IPS-18a (cell line): ENCODE data around the gene ERMP1.
"Not testable (repeated sequence)": the region's sequence is repeated elsewhere in the genome, so short reads cannot be mapped to it uniquely, and the experiment has no call there.

ENCODE experiments used
- H3K27ac ChIP-seq: one replicate; pipeline ENCODE4 v1.5.1; 2013; ENCODE audit warnings: low read length
- H3K27me3 ChIP-seq: one replicate; pipeline ENCODE4 v1.6.1; 2013; ENCODE audit warnings: mild to moderate bottlenecking, low read length; ENCODE audit not compliant: control insufficient read depth, insufficient read depth
- H3K36me3 ChIP-seq: one replicate; pipeline ENCODE4 v1.6.1; 2013; ENCODE audit warnings: low read depth, low read length; ENCODE audit not compliant: control insufficient read depth
- H3K4me1 ChIP-seq: one replicate; pipeline ENCODE4 v1.6.1; 2013; ENCODE audit warnings: low read depth, low read length; ENCODE audit not compliant: control insufficient read depth
- H3K4me3 ChIP-seq: one replicate; pipeline ENCODE4 v1.5.1; 2013; ENCODE audit warnings: low read length
- H3K9ac ChIP-seq: one replicate; pipeline ENCODE4 v1.6.1; 2013; ENCODE audit warnings: mild to moderate bottlenecking, low read length, moderate library complexity
- H3K9me3 ChIP-seq: one replicate; pipeline ENCODE4 v1.6.1; 2013; ENCODE audit warnings: low read depth, low read length; ENCODE audit not compliant: control insufficient read depth

The ERMP1 gene

GRCh38 chr9:5789489-5789888 lies 43.4 kb downstream of the ERMP1 start:
- Histone ChIP-seq H3K9me3 (no peaks in the 10 kb centered on the region), H3K4me3 (no peak overlapping the region), H3K27ac (no peak overlapping the region), H3K27me3 (no peaks in the 10 kb centered on the region), H3K4me1 (peaks cover 2% of the 10 kb centered on the region), H3K9ac (no peak overlapping the region), H3K36me3 (peaks cover 9% of the 10 kb centered on the region)

- no peak overlapping the region for H3K9ac ChIP-seq
- peaks cover 9% of the 10 kb centered on the region for H3K36me3 ChIP-seq
- no peak overlapping the region for H3K27ac ChIP-seq
- H3K27me3 ChIP-seq = no peaks in the 10 kb centered on the region
- H3K4me1 ChIP-seq = peaks cover 8% of the 10 kb centered on the region
- H3K9me3 ChIP-seq = no peaks in the 10 kb centered on the region
- H3K4me3 ChIP-seq = no peak overlapping the region
Measured at GRCh38 chr9:5787759-5788302, 45.1 kb downstream of the ERMP1 start.

GRCh38 chr9:5787220-5787619 lies 45.7 kb downstream of the ERMP1 start:
- no peak overlapping the region for H3K27ac ChIP-seq
- no peaks in the 10 kb centered on the region for H3K27me3 ChIP-seq
- H3K9ac ChIP-seq = no peak overlapping the region
- peaks cover 8% of the 10 kb centered on the region for H3K4me1 ChIP-seq
- H3K9me3 ChIP-seq = no peaks in the 10 kb centered on the region
- H3K36me3 ChIP-seq = peaks cover 9% of the 10 kb centered on the region
- no peak overlapping the region for H3K4me3 ChIP-seq

- Histone ChIP-seq H3K4me3 (no peak overlapping the region), H3K36me3 (peaks cover 9% of the 10 kb centered on the region), H3K27ac (no peak overlapping the region), H3K4me1 (peaks cover 8% of the 10 kb centered on the region), H3K9ac (no peak overlapping the region), H3K9me3 (no peaks in the 10 kb centered on the region), H3K27me3 (no peaks in the 10 kb centered on the region)
Measured at GRCh38 chr9:5786370-5787127, 46.4 kb downstream of the ERMP1 start.

GRCh38 chr9:5784526-5785315 lies 48.2 kb downstream of the ERMP1 start:
- H3K4me1 ChIP-seq = peaks cover 8% of the 10 kb centered on the region
- peaks cover 9% of the 10 kb centered on the region for H3K36me3 ChIP-seq
- no peak overlapping the region for H3K27ac ChIP-seq
- H3K9me3 ChIP-seq = peaks cover 4% of the 10 kb centered on the region
- H3K27me3 ChIP-seq = no peaks in the 10 kb centered on the region
- no peak overlapping the region for H3K4me3 ChIP-seq
- H3K9ac ChIP-seq = no peak overlapping the region

- Histone ChIP-seq H3K4me3 (no peak overlapping the region), H3K27me3 (no peaks in the 10 kb centered on the region), H3K9me3 (peaks cover 4% of the 10 kb centered on the region), H3K4me1 (peaks cover 8% of the 10 kb centered on the region), H3K27ac (no peak overlapping the region), H3K36me3 (peaks cover 9% of the 10 kb centered on the region), H3K9ac (no peak overlapping the region)
Measured at GRCh38 chr9:5783982-5784381, 48.9 kb downstream of the ERMP1 start.

- H3K9ac ChIP-seq, H3K9me3 ChIP-seq, H3K4me3 ChIP-seq, H3K27me3 ChIP-seq, H3K4me1 ChIP-seq, H3K27ac ChIP-seq: not testable (repeated sequence)
- peaks cover 15% of the 10 kb centered on the region for H3K36me3 ChIP-seq
Measured at GRCh38 chr9:5783420-5783819, 49.5 kb downstream of the ERMP1 start.

GRCh38 chr9:5779705-5780218 lies 53.2 kb downstream of the ERMP1 start:
- not testable (repeated sequence) for H3K4me3 ChIP-seq, H3K27me3 ChIP-seq, H3K27ac ChIP-seq, H3K9ac ChIP-seq
- H3K9me3 ChIP-seq = peaks cover 12% of the 10 kb centered on the region
- peaks cover 15% of the 10 kb centered on the region for H3K4me1 ChIP-seq
- peaks cover 23% of the 10 kb centered on the region for H3K36me3 ChIP-seq

GRCh38 chr9:5778805-5779204 lies 54.1 kb downstream of the ERMP1 start:
- H3K9me3 ChIP-seq = peaks cover 12% of the 10 kb centered on the region
- H3K4me3 ChIP-seq = no peak overlapping the region
- no peak overlapping the region for H3K27ac ChIP-seq
- H3K36me3 ChIP-seq = peaks cover 33% of the 10 kb centered on the region
- H3K9ac ChIP-seq = no peak overlapping the region
- H3K27me3 ChIP-seq = no peaks in the 10 kb centered on the region
- peaks cover 7% of the 10 kb centered on the region for H3K4me1 ChIP-seq

GRCh38 chr9:5773324-5773999 lies 59.5 kb downstream of the ERMP1 start:
- Histone ChIP-seq H3K9me3 (peaks cover 3% of the 10 kb centered on the region), H3K4me1 (peaks cover 7% of the 10 kb centered on the region), H3K4me3 (no peak overlapping the region), H3K27me3 (no peaks in the 10 kb centered on the region), H3K9ac (no peak overlapping the region), H3K27ac (no peak overlapping the region), H3K36me3 (peaks cover 68% of the 10 kb centered on the region)
